HCT116 (cell line): ENCODE data around the gene PDE4D. TPM values are rescaled to one million over a fixed set of nuclear protein-coding genes. Genes with fewer than 3 reads are reported as not detected.

ENCODE experiments used
- ATAC-seq: fragments of 200-7000 bp; cut with Tn5 transposase; 2 replicates; pipeline ENCODE4 v1.9.1; 2020; ENCODE audit warnings: mild to moderate bottlenecking, moderate library complexity
- BruUV-seq: library from RNA; stranded (reverse); fragments of 400-500 nt; replicated peaks from 2 replicates; lab custom pipeline; 2021; lab: Mats Ljungman, UMichigan
- CTCF ChIA-PET: fragments of 300-600 bp; sonication (Branson Sonifier 250); formaldehyde crosslinking; loops from one replicate; lab custom pipeline; 2021; ENCODE audit warnings: antibody characterized with exemption; lab: Charles Lee
- POLR2A ChIA-PET: fragments of 300-600, 350-600 bp; sonication (Branson Sonifier 250); formaldehyde crosslinking; loops from one replicate; lab custom pipeline; 2021; ENCODE audit warnings: antibody characterized with exemption; lab: Charles Lee
- RAD21 ChIA-PET, 2 experiments: fragments of 300-600 bp; sonication (Branson Sonifier 250); formaldehyde crosslinking; loops; one replicate each; lab custom pipeline; 2023; ENCODE audit warnings: low total read pairs in 2 of 2; ENCODE audit not compliant: uncharacterized antibody in 2 of 2, unreplicated experiment in 2 of 2, low non-redundant PET in 1 of 2; lab: Charles Lee
- DNase-seq: peaks from one replicate; pipeline ENCODE4 v3.0.0-alpha.2; 2010; ENCODE audit warnings: low read depth, low spot score
- H2AFZ ChIP-seq: fragments of 200-600 bp; shearing (Covaris generic), sonication (generic); 2 replicates; pipeline ENCODE4 v1.6.1; 2017; ENCODE audit warnings: low read depth, mixed run types, mixed read lengths, antibody characterized with exemption, low read length; ENCODE audit not compliant: poor library complexity, severe bottlenecking
- H3K27ac ChIP-seq: 2 replicates; pipeline ENCODE4 v1.5.1; 2012; ENCODE audit warnings: low read depth, low read length
- H3K27me3 ChIP-seq: fragments of 200-600 bp; sonication (generic); 2 replicates; pipeline ENCODE4 v1.6.1; 2016; ENCODE audit warnings: mixed run types, low read length, mixed read lengths; ENCODE audit not compliant: insufficient read depth
- H3K36me3 ChIP-seq, 2 experiments: fragments of 200-500 bp in 1 of 2; fragments of 200-600 bp in 1 of 2; sonication (Bioruptor generic) in 1 of 2; sonication (generic) in 1 of 2; 2 replicates each; pipeline versions ENCODE4 v1.5.1 to v1.6.1; 2014 to 2016; ENCODE audit warnings: low read length in 2 of 2, inconsistent platforms in 1 of 2, mixed read lengths in 1 of 2, mixed run types in 1 of 2; ENCODE audit not compliant: insufficient read depth in 2 of 2, control insufficient read depth in 1 of 2
- H3K4me1 ChIP-seq, 2 experiments: fragments of 200-600 bp in 1 of 2; sonication (generic) in 1 of 2; 2 replicates each; pipeline versions ENCODE4 v1.5.1 to v1.6.1; 2012 to 2017; ENCODE audit warnings: low read length in 2 of 2, inconsistent platforms in 1 of 2, mild to moderate bottlenecking in 1 of 2, mixed read lengths in 1 of 2, mixed run types in 1 of 2, moderate library complexity in 1 of 2; ENCODE audit not compliant: insufficient read depth in 2 of 2, control insufficient read depth in 1 of 2
- H3K4me2 ChIP-seq: fragments of 200-600 bp; sonication (generic); 2 replicates; pipeline ENCODE4 v1.6.1; 2017; ENCODE audit warnings: mixed run types, low read length, mixed read lengths
- H3K4me3 ChIP-seq, 2 experiments: fragments of 200-600 bp in 1 of 2; sonication (generic) in 1 of 2; replicated peaks in 1 of 2; 2 replicates each; pipeline ENCODE4 v1.5.1; 2011 to 2016; ENCODE audit warnings: low read length in 2 of 2, control low read depth in 1 of 2, low read depth in 1 of 2, mild to moderate bottlenecking in 1 of 2, mixed read lengths in 1 of 2, mixed run types in 1 of 2
- H3K79me2 ChIP-seq: fragments of 200-600 bp; sonication (generic); 2 replicates; pipeline ENCODE4 v1.6.1; 2017; ENCODE audit warnings: mild to moderate bottlenecking, mixed run types, low read length, moderate library complexity, mixed read lengths; ENCODE audit not compliant: insufficient read depth
- H3K9ac ChIP-seq: fragments of 200-600 bp; sonication (generic); 2 replicates; pipeline ENCODE4 v1.6.1; 2016; ENCODE audit warnings: low read length, mixed read lengths
- H3K9me2 ChIP-seq: fragments of 200-600 bp; sonication (generic), shearing (Covaris generic); 2 replicates; pipeline ENCODE4 v1.6.1; 2017; ENCODE audit warnings: mixed run types, mild to moderate bottlenecking, moderate library complexity; ENCODE audit not compliant: insufficient read depth
- H3K9me3 ChIP-seq, 2 experiments: fragments of 200-500 bp in 1 of 2; fragments of 200-600 bp in 1 of 2; sonication (Bioruptor generic) in 1 of 2; sonication (generic) in 1 of 2; 2 replicates each; pipeline ENCODE4 v1.6.1; 2014 to 2017; ENCODE audit warnings: low read length in 2 of 2, mixed read lengths in 2 of 2, inconsistent platforms in 1 of 2, low read depth in 1 of 2, mild to moderate bottlenecking in 1 of 2, mixed run types in 1 of 2, moderate library complexity in 1 of 2; ENCODE audit not compliant: control insufficient read depth in 1 of 2, insufficient read depth in 1 of 2
- H4K20me1 ChIP-seq: fragments of 200-600 bp; sonication (generic), shearing (Covaris generic); 2 replicates; pipeline ENCODE4 v1.6.1; 2017; ENCODE audit warnings: mixed run types, mild to moderate bottlenecking, moderate library complexity; ENCODE audit not compliant: insufficient read depth
- CBX3 ChIP-seq: IDR thresholded peaks from 2 replicates; pipeline ENCODE4 v1.6.1; 2012; ENCODE audit warnings: low read depth
- ELF1 ChIP-seq: IDR thresholded peaks from 2 replicates; pipeline ENCODE4 v1.6.1; 2012; ENCODE audit warnings: low read depth, borderline replicate concordance
- EZH2 ChIP-seq: fragments of 200-600 bp; sonication (generic); IDR thresholded peaks from 2 replicates; pipeline ENCODE4 v1.6.1; 2017; ENCODE audit warnings: antibody characterized with exemption, mixed run types
- EZH2phosphoT487 ChIP-seq: fragments of 200-600 bp; IDR thresholded peaks from 2 replicates; pipeline ENCODE4 v1.6.1; 2018; ENCODE audit warnings: antibody characterized with exemption, borderline replicate concordance
- FOSL1 ChIP-seq: IDR thresholded peaks from 2 replicates; pipeline ENCODE4 v1.6.1; 2012; ENCODE audit warnings: low read depth
- JUND ChIP-seq: IDR thresholded peaks from 2 replicates; pipeline ENCODE4 v1.6.1; 2012
- POLR2AphosphoS5 ChIP-seq: IDR thresholded peaks from 2 replicates; pipeline ENCODE4 v1.6.1; 2011; ENCODE audit warnings: mild to moderate bottlenecking, low read depth, low read length, moderate library complexity
- SIN3A ChIP-seq: IDR thresholded peaks from 2 replicates; pipeline ENCODE4 v1.6.1; 2012; ENCODE audit warnings: low read depth
- ZFX ChIP-seq: fragments of 450-650 bp; IDR thresholded peaks from 2 replicates; pipeline ENCODE4 v1.6.1; 2017
- intact Hi-C: fragments of 100-400 bp; cut with micrococcal nuclease; formaldehyde crosslinking; loops from 2 replicates; pipeline ENCODE4 v1.10.0; 2022
- total RNA-seq: library from RNA; stranded (reverse); gene quantifications from one replicate; pipeline ENCODE4 v1.2.1, GENCODE V29; 2021; ENCODE audit not compliant: unreplicated experiment
- TF ChIP-seq, protein P1 (sequence below), 3 experiments: fragments of 200-600 bp in 1 of 3; sonication (generic) in 1 of 3; IDR thresholded peaks in 2 of 3; conservative IDR thresholded peaks in 1 of 3; 2 replicates each; pipeline ENCODE4 v1.5.1; 2012 to 2017; ENCODE audit warnings: low read depth in 2 of 3, low read length in 2 of 3, antibody characterized with exemption in 1 of 3, borderline replicate concordance in 1 of 3, control low read depth in 1 of 3, mild to moderate bottlenecking in 1 of 3, mixed read lengths in 1 of 3, mixed run types in 1 of 3, moderate library complexity in 1 of 3; ENCODE audit not compliant: insufficient read depth in 1 of 3
- TF ChIP-seq, protein P2 (sequence below): IDR thresholded peaks from 2 replicates; pipeline ENCODE4 v1.6.1; 2012

Gene PDE4D
- total RNA-seq, 1 experiment from 2014 or later: 1.1 TPM

DNA sequence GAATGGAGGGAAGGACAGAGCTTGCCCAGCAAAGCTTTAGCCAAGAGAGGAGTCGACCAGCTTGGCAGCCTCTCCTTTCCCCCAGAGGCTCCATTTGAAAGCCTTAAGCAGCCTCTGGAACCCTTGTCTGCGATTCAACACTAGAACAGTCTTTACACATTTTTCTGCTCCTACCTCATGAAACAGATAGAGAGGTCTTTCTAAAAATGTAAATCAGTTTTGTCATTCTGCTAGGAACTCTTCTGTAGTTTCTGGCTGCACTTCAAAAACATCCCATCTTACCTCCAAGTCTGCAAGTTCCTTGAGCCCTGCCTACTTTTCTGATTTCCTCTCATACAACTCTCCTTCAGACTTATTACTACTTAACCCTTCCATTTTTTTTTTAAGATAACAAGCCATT is 70.1 kb downstream of the PDE4D start:
- H3K4me2 ChIP-seq: no peak overlapping the region
- H3K27me3 ChIP-seq: peaks cover 5% of the 10 kb centered on the region; the same call in 1 of the 2 replicates
- no peak overlapping the region for H3K27ac ChIP-seq
- no peaks in the 10 kb centered on the region for H3K4me1 ChIP-seq
- no peak overlapping the region for H2AFZ ChIP-seq
- ATAC-seq (no peak), DNase-seq (no peak)
- no peak overlapping the region for H3K9ac ChIP-seq
- ChIA-PET RAD21 (no interaction called here), POLR2A (no interaction called here), CTCF (no interaction called here)
- H3K36me3 ChIP-seq: no peaks in the 10 kb centered on the region
- no peak overlapping the region for H3K4me3 ChIP-seq
- H3K9me2 ChIP-seq: no peaks in the 10 kb centered on the region
- no peak for TF ChIP-seq SIN3A
- TF ChIP-seq EZH2: no peak
- no peak for TF ChIP-seq CBX3
- no peak for TF ChIP-seq ELF1
- TF ChIP-seq, protein P1, sequence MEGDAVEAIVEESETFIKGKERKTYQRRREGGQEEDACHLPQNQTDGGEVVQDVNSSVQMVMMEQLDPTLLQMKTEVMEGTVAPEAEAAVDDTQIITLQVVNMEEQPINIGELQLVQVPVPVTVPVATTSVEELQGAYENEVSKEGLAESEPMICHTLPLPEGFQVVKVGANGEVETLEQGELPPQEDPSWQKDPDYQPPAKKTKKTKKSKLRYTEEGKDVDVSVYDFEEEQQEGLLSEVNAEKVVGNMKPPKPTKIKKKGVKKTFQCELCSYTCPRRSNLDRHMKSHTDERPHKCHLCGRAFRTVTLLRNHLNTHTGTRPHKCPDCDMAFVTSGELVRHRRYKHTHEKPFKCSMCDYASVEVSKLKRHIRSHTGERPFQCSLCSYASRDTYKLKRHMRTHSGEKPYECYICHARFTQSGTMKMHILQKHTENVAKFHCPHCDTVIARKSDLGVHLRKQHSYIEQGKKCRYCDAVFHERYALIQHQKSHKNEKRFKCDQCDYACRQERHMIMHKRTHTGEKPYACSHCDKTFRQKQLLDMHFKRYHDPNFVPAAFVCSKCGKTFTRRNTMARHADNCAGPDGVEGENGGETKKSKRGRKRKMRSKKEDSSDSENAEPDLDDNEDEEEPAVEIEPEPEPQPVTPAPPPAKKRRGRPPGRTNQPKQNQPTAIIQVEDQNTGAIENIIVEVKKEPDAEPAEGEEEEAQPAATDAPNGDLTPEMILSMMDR (IDR thresholded peaks at IDR 0.05 in 2 of 3, conservative IDR thresholded peaks at IDR 0.05 in 1 of 3; ENCODE audit: borderline replicate concordance in 1 of 3, insufficient read depth in 1 of 3, low read depth in 2 of 3, low read length in 2 of 3): no peak
- TF ChIP-seq ZFX: no peak
- TF ChIP-seq, protein P2, sequence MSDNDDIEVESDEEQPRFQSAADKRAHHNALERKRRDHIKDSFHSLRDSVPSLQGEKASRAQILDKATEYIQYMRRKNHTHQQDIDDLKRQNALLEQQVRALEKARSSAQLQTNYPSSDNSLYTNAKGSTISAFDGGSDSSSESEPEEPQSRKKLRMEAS: no peak
- no peak for TF ChIP-seq FOSL1
- no peak for TF ChIP-seq POLR2AphosphoS5
- no peak for TF ChIP-seq EZH2phosphoT487
- no peak for TF ChIP-seq JUND
- intact Hi-C loops: no loop called here
- H3K79me2 ChIP-seq: no peaks in the 10 kb centered on the region
- no peaks in the 10 kb centered on the region for H3K9me3 ChIP-seq
- no TSS peak for BruUV-seq
- H4K20me1 ChIP-seq: no peaks in the 10 kb centered on the region; the same call in 1 of the 2 replicates
